HCT116 (cell line): ENCODE data around the gene SH2B3. TPM values are rescaled to one million over a fixed set of nuclear protein-coding genes. Genes with fewer than 3 reads are reported as not detected.

Experiments used
- ATAC-seq: fragments of 200-7000 bp; cut with Tn5 transposase; 2 replicates; pipeline ENCODE4 v1.9.1; 2020; ENCODE audit warnings: mild to moderate bottlenecking, moderate library complexity
- BruUV-seq: library from RNA; stranded (reverse); fragments of 400-500 nt; replicated peaks from 2 replicates; lab custom pipeline; 2021; lab: Mats Ljungman, UMichigan
- CTCF ChIA-PET: fragments of 300-600 bp; sonication (Branson Sonifier 250); formaldehyde crosslinking; loops from one replicate; lab custom pipeline; 2021; ENCODE audit warnings: antibody characterized with exemption; lab: Charles Lee
- POLR2A ChIA-PET: fragments of 300-600, 350-600 bp; sonication (Branson Sonifier 250); formaldehyde crosslinking; loops from one replicate; lab custom pipeline; 2021; ENCODE audit warnings: antibody characterized with exemption; lab: Charles Lee
- RAD21 ChIA-PET, 2 experiments: fragments of 300-600 bp; sonication (Branson Sonifier 250); formaldehyde crosslinking; loops; one replicate each; lab custom pipeline; 2023; ENCODE audit warnings: low total read pairs in 2 of 2; ENCODE audit not compliant: uncharacterized antibody in 2 of 2, unreplicated experiment in 2 of 2, low non-redundant PET in 1 of 2; lab: Charles Lee
- DNase-seq: peaks from one replicate; pipeline ENCODE4 v3.0.0-alpha.2; 2010; ENCODE audit warnings: low read depth, low spot score
- H2AFZ ChIP-seq: fragments of 200-600 bp; shearing (Covaris generic), sonication (generic); 2 replicates; pipeline ENCODE4 v1.6.1; 2017; ENCODE audit warnings: low read depth, mixed run types, mixed read lengths, antibody characterized with exemption, low read length; ENCODE audit not compliant: poor library complexity, severe bottlenecking
- H3K27ac ChIP-seq: 2 replicates; pipeline ENCODE4 v1.5.1; 2012; ENCODE audit warnings: low read depth, low read length
- H3K27me3 ChIP-seq: fragments of 200-600 bp; sonication (generic); 2 replicates; pipeline ENCODE4 v1.6.1; 2016; ENCODE audit warnings: mixed run types, low read length, mixed read lengths; ENCODE audit not compliant: insufficient read depth
- H3K36me3 ChIP-seq, 2 experiments: fragments of 200-500 bp in 1 of 2; fragments of 200-600 bp in 1 of 2; sonication (Bioruptor generic) in 1 of 2; sonication (generic) in 1 of 2; 2 replicates each; pipeline versions ENCODE4 v1.5.1 to v1.6.1; 2014 to 2016; ENCODE audit warnings: low read length in 2 of 2, inconsistent platforms in 1 of 2, mixed read lengths in 1 of 2, mixed run types in 1 of 2; ENCODE audit not compliant: insufficient read depth in 2 of 2, control insufficient read depth in 1 of 2
- H3K4me1 ChIP-seq, 2 experiments: fragments of 200-600 bp in 1 of 2; sonication (generic) in 1 of 2; 2 replicates each; pipeline versions ENCODE4 v1.5.1 to v1.6.1; 2012 to 2017; ENCODE audit warnings: low read length in 2 of 2, inconsistent platforms in 1 of 2, mild to moderate bottlenecking in 1 of 2, mixed read lengths in 1 of 2, mixed run types in 1 of 2, moderate library complexity in 1 of 2; ENCODE audit not compliant: insufficient read depth in 2 of 2, control insufficient read depth in 1 of 2
- H3K4me2 ChIP-seq: fragments of 200-600 bp; sonication (generic); 2 replicates; pipeline ENCODE4 v1.6.1; 2017; ENCODE audit warnings: mixed run types, low read length, mixed read lengths
- H3K4me3 ChIP-seq, 2 experiments: fragments of 200-600 bp in 1 of 2; sonication (generic) in 1 of 2; replicated peaks in 1 of 2; 2 replicates each; pipeline ENCODE4 v1.5.1; 2011 to 2016; ENCODE audit warnings: low read length in 2 of 2, control low read depth in 1 of 2, low read depth in 1 of 2, mild to moderate bottlenecking in 1 of 2, mixed read lengths in 1 of 2, mixed run types in 1 of 2
- H3K79me2 ChIP-seq: fragments of 200-600 bp; sonication (generic); 2 replicates; pipeline ENCODE4 v1.6.1; 2017; ENCODE audit warnings: mild to moderate bottlenecking, mixed run types, low read length, moderate library complexity, mixed read lengths; ENCODE audit not compliant: insufficient read depth
- H3K9ac ChIP-seq: fragments of 200-600 bp; sonication (generic); 2 replicates; pipeline ENCODE4 v1.6.1; 2016; ENCODE audit warnings: low read length, mixed read lengths
- H3K9me2 ChIP-seq: fragments of 200-600 bp; sonication (generic), shearing (Covaris generic); 2 replicates; pipeline ENCODE4 v1.6.1; 2017; ENCODE audit warnings: mixed run types, mild to moderate bottlenecking, moderate library complexity; ENCODE audit not compliant: insufficient read depth
- H3K9me3 ChIP-seq, 2 experiments: fragments of 200-500 bp in 1 of 2; fragments of 200-600 bp in 1 of 2; sonication (Bioruptor generic) in 1 of 2; sonication (generic) in 1 of 2; 2 replicates each; pipeline ENCODE4 v1.6.1; 2014 to 2017; ENCODE audit warnings: low read length in 2 of 2, mixed read lengths in 2 of 2, inconsistent platforms in 1 of 2, low read depth in 1 of 2, mild to moderate bottlenecking in 1 of 2, mixed run types in 1 of 2, moderate library complexity in 1 of 2; ENCODE audit not compliant: control insufficient read depth in 1 of 2, insufficient read depth in 1 of 2
- H4K20me1 ChIP-seq: fragments of 200-600 bp; sonication (generic), shearing (Covaris generic); 2 replicates; pipeline ENCODE4 v1.6.1; 2017; ENCODE audit warnings: mixed run types, mild to moderate bottlenecking, moderate library complexity; ENCODE audit not compliant: insufficient read depth
- CBX3 ChIP-seq: IDR thresholded peaks from 2 replicates; pipeline ENCODE4 v1.6.1; 2012; ENCODE audit warnings: low read depth
- CEBPB ChIP-seq: IDR thresholded peaks from 2 replicates; pipeline ENCODE4 v1.6.1; 2012; ENCODE audit warnings: low read depth
- EGR1 ChIP-seq: IDR thresholded peaks from 2 replicates; pipeline ENCODE4 v1.6.1; 2012; ENCODE audit warnings: low read depth
- ELF1 ChIP-seq: IDR thresholded peaks from 2 replicates; pipeline ENCODE4 v1.6.1; 2012; ENCODE audit warnings: low read depth, borderline replicate concordance
- EZH2 ChIP-seq: fragments of 200-600 bp; sonication (generic); IDR thresholded peaks from 2 replicates; pipeline ENCODE4 v1.6.1; 2017; ENCODE audit warnings: antibody characterized with exemption, mixed run types
- FOSL1 ChIP-seq: IDR thresholded peaks from 2 replicates; pipeline ENCODE4 v1.6.1; 2012; ENCODE audit warnings: low read depth
- JUND ChIP-seq: IDR thresholded peaks from 2 replicates; pipeline ENCODE4 v1.6.1; 2012
- POLR2AphosphoS5 ChIP-seq: IDR thresholded peaks from 2 replicates; pipeline ENCODE4 v1.6.1; 2011; ENCODE audit warnings: mild to moderate bottlenecking, low read depth, low read length, moderate library complexity
- RAD21 ChIP-seq: IDR thresholded peaks from 2 replicates; pipeline ENCODE4 v1.6.1; 2012; ENCODE audit warnings: low read depth, mild to moderate bottlenecking
- SIN3A ChIP-seq: IDR thresholded peaks from 2 replicates; pipeline ENCODE4 v1.6.1; 2012; ENCODE audit warnings: low read depth
- SRF ChIP-seq: IDR thresholded peaks from 2 replicates; pipeline ENCODE4 v1.6.1; 2012; ENCODE audit warnings: low read depth
- TCF7L2 ChIP-seq: IDR thresholded peaks from 2 replicates; pipeline ENCODE4 v1.7.0; 2011; ENCODE audit warnings: borderline replicate concordance, inconsistent platforms; ENCODE audit not compliant: insufficient read depth, insufficient read length; ENCODE audit errors: extremely low read depth
- YY1 ChIP-seq: IDR thresholded peaks from 2 replicates; pipeline ENCODE4 v1.6.1; 2011; ENCODE audit warnings: low read length, low read depth, moderate library complexity, mild to moderate bottlenecking; ENCODE audit not compliant: insufficient replicate concordance; ENCODE audit errors: extremely low read depth
- intact Hi-C: fragments of 100-400 bp; cut with micrococcal nuclease; formaldehyde crosslinking; loops from 2 replicates; pipeline ENCODE4 v1.10.0; 2022
- total RNA-seq: library from RNA; stranded (reverse); gene quantifications from one replicate; pipeline ENCODE4 v1.2.1, GENCODE V29; 2021; ENCODE audit not compliant: unreplicated experiment
- TF ChIP-seq, protein P1 (sequence below): IDR thresholded peaks from 2 replicates; pipeline ENCODE4 v1.6.1; 2012
- TF ChIP-seq, protein P2 (sequence below), 3 experiments: fragments of 200-600 bp in 1 of 3; sonication (generic) in 1 of 3; IDR thresholded peaks in 2 of 3; conservative IDR thresholded peaks in 1 of 3; 2 replicates each; pipeline ENCODE4 v1.5.1; 2012 to 2017; ENCODE audit warnings: low read depth in 2 of 3, low read length in 2 of 3, antibody characterized with exemption in 1 of 3, borderline replicate concordance in 1 of 3, control low read depth in 1 of 3, mild to moderate bottlenecking in 1 of 3, mixed read lengths in 1 of 3, mixed run types in 1 of 3, moderate library complexity in 1 of 3; ENCODE audit not compliant: insufficient read depth in 1 of 3
- TF ChIP-seq, protein P3 (sequence below): IDR thresholded peaks from 2 replicates; pipeline ENCODE4 v1.6.1; 2012; ENCODE audit warnings: low read depth

The SH2B3 gene
- total RNA-seq, 1 experiment from 2014 or later = 17.3 TPM

DNA sequence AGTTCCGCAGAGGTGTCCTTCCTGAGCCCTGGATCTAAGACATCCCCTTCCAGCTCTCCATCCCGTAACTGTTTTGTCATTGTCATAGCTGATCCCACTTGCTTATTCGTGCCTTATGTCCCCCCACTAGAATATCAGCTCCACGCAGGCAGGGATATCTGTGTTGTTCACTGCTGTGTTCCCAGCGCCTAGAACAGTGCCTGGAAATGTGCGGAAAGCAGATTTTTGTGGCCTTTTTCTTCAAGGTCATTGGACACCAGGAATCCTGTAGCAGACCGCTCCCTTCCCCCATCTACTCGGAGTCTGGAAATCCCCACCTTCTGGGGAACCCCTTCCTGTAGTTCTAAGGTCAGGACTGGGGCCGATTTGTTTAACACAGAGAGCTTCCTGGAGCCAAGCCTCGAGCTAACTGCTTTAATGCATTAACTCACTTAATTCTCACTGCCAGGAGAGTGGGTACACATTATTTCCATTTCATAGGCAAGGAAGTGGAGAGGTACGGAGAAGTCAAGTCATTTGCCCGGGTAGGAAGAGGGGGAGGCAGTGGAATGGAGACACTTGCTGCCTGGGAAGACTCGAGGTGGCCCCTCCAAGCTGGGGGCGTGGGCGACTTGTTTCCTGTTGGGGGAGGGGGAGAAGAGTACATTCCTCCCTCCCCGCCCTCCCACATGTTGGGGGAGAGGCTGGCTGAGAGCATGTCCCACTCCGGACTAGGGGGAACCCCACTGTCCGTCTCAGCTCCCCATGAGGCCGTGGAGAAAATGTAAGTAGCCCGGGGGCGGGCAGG, 1.2 kb upstream of the SH2B3 start:
- ChIA-PET POLR2A (no interaction called here), CTCF (interaction anchor here (1.2 to 1.6 kb wide), 2 partner anchors 7 to 47 kb away, joined by 3 to 6 read pairs; no protein-coding TSS in a partner anchor), RAD21 (no interaction called here)
- intact Hi-C loops = no loop called here
- Histone ChIP-seq H3K27ac (peak overlapping the region; percentile 38; the same call in 1 of the 2 replicates), H3K36me3 (no peaks in the 10 kb centered on the region), H3K27me3 (no peaks in the 10 kb centered on the region), H3K4me2 (peak overlapping the region; percentile 99), H4K20me1 (no peaks in the 10 kb centered on the region), H3K9ac (peak overlapping the region; percentile 26; the same call in 1 of the 2 replicates), H3K4me1 (peaks cover 21 to 54% of the 10 kb centered on the region in 2 experiments), H3K4me3 (peak overlapping the region; percentile 27 to 91; a peak in 3 of 4 replicates), H3K9me2 (no peaks in the 10 kb centered on the region), H3K9me3 (no peaks in the 10 kb centered on the region), H2AFZ (no peak overlapping the region), H3K79me2 (peaks cover 28% of the 10 kb centered on the region)
- ATAC-seq = no peak
- TF ChIP-seq POLR2AphosphoS5 (no peak), EGR1 (no peak), SRF (no peak), RAD21 (no peak), CEBPB (no peak), FOSL1 (no peak), CBX3 (no peak), EZH2 (no peak), SIN3A (no peak), JUND (no peak), ELF1 (no peak), TCF7L2 (no peak), YY1 (no peak)
- TF ChIP-seq, protein P1, sequence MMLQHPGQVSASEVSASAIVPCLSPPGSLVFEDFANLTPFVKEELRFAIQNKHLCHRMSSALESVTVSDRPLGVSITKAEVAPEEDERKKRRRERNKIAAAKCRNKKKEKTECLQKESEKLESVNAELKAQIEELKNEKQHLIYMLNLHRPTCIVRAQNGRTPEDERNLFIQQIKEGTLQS = no peak
- TF ChIP-seq, protein P2, sequence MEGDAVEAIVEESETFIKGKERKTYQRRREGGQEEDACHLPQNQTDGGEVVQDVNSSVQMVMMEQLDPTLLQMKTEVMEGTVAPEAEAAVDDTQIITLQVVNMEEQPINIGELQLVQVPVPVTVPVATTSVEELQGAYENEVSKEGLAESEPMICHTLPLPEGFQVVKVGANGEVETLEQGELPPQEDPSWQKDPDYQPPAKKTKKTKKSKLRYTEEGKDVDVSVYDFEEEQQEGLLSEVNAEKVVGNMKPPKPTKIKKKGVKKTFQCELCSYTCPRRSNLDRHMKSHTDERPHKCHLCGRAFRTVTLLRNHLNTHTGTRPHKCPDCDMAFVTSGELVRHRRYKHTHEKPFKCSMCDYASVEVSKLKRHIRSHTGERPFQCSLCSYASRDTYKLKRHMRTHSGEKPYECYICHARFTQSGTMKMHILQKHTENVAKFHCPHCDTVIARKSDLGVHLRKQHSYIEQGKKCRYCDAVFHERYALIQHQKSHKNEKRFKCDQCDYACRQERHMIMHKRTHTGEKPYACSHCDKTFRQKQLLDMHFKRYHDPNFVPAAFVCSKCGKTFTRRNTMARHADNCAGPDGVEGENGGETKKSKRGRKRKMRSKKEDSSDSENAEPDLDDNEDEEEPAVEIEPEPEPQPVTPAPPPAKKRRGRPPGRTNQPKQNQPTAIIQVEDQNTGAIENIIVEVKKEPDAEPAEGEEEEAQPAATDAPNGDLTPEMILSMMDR (IDR thresholded peaks at IDR 0.05 in 2 of 3, conservative IDR thresholded peaks at IDR 0.05 in 1 of 3; ENCODE audit: borderline replicate concordance in 1 of 3, insufficient read depth in 1 of 3, low read depth in 2 of 3, low read length in 2 of 3) = no peak
- TF ChIP-seq, protein P3, sequence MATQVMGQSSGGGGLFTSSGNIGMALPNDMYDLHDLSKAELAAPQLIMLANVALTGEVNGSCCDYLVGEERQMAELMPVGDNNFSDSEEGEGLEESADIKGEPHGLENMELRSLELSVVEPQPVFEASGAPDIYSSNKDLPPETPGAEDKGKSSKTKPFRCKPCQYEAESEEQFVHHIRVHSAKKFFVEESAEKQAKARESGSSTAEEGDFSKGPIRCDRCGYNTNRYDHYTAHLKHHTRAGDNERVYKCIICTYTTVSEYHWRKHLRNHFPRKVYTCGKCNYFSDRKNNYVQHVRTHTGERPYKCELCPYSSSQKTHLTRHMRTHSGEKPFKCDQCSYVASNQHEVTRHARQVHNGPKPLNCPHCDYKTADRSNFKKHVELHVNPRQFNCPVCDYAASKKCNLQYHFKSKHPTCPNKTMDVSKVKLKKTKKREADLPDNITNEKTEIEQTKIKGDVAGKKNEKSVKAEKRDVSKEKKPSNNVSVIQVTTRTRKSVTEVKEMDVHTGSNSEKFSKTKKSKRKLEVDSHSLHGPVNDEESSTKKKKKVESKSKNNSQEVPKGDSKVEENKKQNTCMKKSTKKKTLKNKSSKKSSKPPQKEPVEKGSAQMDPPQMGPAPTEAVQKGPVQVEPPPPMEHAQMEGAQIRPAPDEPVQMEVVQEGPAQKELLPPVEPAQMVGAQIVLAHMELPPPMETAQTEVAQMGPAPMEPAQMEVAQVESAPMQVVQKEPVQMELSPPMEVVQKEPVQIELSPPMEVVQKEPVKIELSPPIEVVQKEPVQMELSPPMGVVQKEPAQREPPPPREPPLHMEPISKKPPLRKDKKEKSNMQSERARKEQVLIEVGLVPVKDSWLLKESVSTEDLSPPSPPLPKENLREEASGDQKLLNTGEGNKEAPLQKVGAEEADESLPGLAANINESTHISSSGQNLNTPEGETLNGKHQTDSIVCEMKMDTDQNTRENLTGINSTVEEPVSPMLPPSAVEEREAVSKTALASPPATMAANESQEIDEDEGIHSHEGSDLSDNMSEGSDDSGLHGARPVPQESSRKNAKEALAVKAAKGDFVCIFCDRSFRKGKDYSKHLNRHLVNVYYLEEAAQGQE = no peak
- no peak for DNase-seq
- BruUV-seq = TSS peak; percentile 31
